ENCODE results near the gene DHFR2.
"Not testable (repeated sequence)": the region's sequence is repeated elsewhere in the genome, so short reads cannot be mapped to it uniquely, and the experiment has no call there.

The DHFR2 gene

GRCh38 chr3:94062513-94063404, at the start of gene DHFR2, which contains the start of gene NSUN3:
Gene DHFR2 (minus strand): TSS chr3:94062916. CDS start chr3:94061511, 1,405 bp downstream.
Gene NSUN3 (plus strand): TSS chr3:94063061. CDS start chr3:94063127, 66 bp downstream.
- in situ Hi-C loops (cut with MboI; ENCODE audit: low sequenced_read_pairs): no loop called here

- in situ Hi-C loops (cut with MboI; ENCODE audit: low sequenced_read_pairs): no loop called here
Observed at GRCh38 chr3:94110854-94111253, 48.1 kb upstream of the DHFR2 start.

GRCh38 chr3:94110232-94110631, 47.5 kb upstream of the DHFR2 start:
- in situ Hi-C loops (cut with MboI; ENCODE audit: low sequenced_read_pairs): not testable (repeated sequence)

- in situ Hi-C loops (cut with MboI; ENCODE audit: low sequenced_read_pairs): no loop called here
Observed at GRCh38 chr3:94106268-94106667, 43.6 kb upstream of the DHFR2 start.

GRCh38 chr3:94101860-94102259, 39.1 kb upstream of the DHFR2 start:
- in situ Hi-C loops (cut with MboI; ENCODE audit: low sequenced_read_pairs): no loop called here

- in situ Hi-C loops (cut with MboI; ENCODE audit: low sequenced_read_pairs): no loop called here
Observed at GRCh38 chr3:94099311-94099710, 36.6 kb upstream of the DHFR2 start.

GRCh38 chr3:94098452-94098851, 35.7 kb upstream of the DHFR2 start:
- in situ Hi-C loops (cut with MboI; ENCODE audit: low sequenced_read_pairs): no loop called here

- in situ Hi-C loops (cut with MboI; ENCODE audit: low sequenced_read_pairs): no loop called here
Observed at GRCh38 chr3:94095111-94095510, 32.4 kb upstream of the DHFR2 start.

GRCh38 chr3:94093151-94093550, 30.4 kb upstream of the DHFR2 start:
- in situ Hi-C loops (cut with MboI; ENCODE audit: low sequenced_read_pairs): no loop called here

GRCh38 chr3:94092086-94092485, 29.4 kb upstream of the DHFR2 start:
- in situ Hi-C loops (cut with MboI; ENCODE audit: low sequenced_read_pairs): no loop called here

- in situ Hi-C loops (cut with MboI; ENCODE audit: low sequenced_read_pairs): no loop called here
Observed at GRCh38 chr3:94089126-94089525, 26.4 kb upstream of the DHFR2 start.

- in situ Hi-C loops (cut with MboI; ENCODE audit: low sequenced_read_pairs): no loop called here
Observed at GRCh38 chr3:94083261-94083660, 20.5 kb upstream of the DHFR2 start.

- in situ Hi-C loops (cut with MboI; ENCODE audit: low sequenced_read_pairs): no loop called here
Observed at GRCh38 chr3:94082391-94082937, 19.7 kb upstream of the DHFR2 start.

- in situ Hi-C loops (cut with MboI; ENCODE audit: low sequenced_read_pairs): no loop called here
Observed at GRCh38 chr3:94081884-94082283, 19.2 kb upstream of the DHFR2 start.

GRCh38 chr3:94080552-94080951, 17.8 kb upstream of the DHFR2 start:
- in situ Hi-C loops (cut with MboI; ENCODE audit: low sequenced_read_pairs): not testable (repeated sequence)

GRCh38 chr3:94076055-94076454, 13.3 kb upstream of the DHFR2 start:
- in situ Hi-C loops (cut with MboI; ENCODE audit: low sequenced_read_pairs): no loop called here

- in situ Hi-C loops (cut with MboI; ENCODE audit: low sequenced_read_pairs): no loop called here
Observed at GRCh38 chr3:94071713-94072284, 9.1 kb upstream of the DHFR2 start.

GRCh38 chr3:94070341-94070911, 7.7 kb upstream of the DHFR2 start:
- in situ Hi-C loops (cut with MboI; ENCODE audit: low sequenced_read_pairs): no loop called here

GRCh38 chr3:94069194-94069813, 6.6 kb upstream of the DHFR2 start:
- in situ Hi-C loops (cut with MboI; ENCODE audit: low sequenced_read_pairs): no loop called here

GRCh38 chr3:94066506-94067500, 4.1 kb upstream of the DHFR2 start:
- in situ Hi-C loops (cut with MboI; ENCODE audit: low sequenced_read_pairs): no loop called here

All from HL-60/S4 treated with retinoic acid at 250 ng/mL for 4 days and 3 days (cell line).